IPS-11a (cell line): ENCODE data around the gene CALHM1.
"Not testable (repeated sequence)": the region's sequence is repeated elsewhere in the genome, so short reads cannot be mapped to it uniquely, and the experiment has no call there.

Experiments used
- H3K4me3 ChIP-seq: one replicate; pipeline ENCODE4 v1.5.1; 2013; ENCODE audit warnings: low read depth, low read length, control low read depth

Gene CALHM1

GRCh38 chr10:103440416-103440815 lies 18.3 kb downstream of the CALHM1 start:
- H3K4me3 ChIP-seq: no peak overlapping the region

- H3K4me3 ChIP-seq: no peak overlapping the region
These were observed 18.9 kb downstream of the CALHM1 start for GRCh38 chr10:103439776-103440175.

GRCh38 chr10:103433858-103434257 lies 24.8 kb downstream of the CALHM1 start:
- no peak overlapping the region for H3K4me3 ChIP-seq

- H3K4me3 ChIP-seq: no peak overlapping the region
These were observed 26.8 kb downstream of the CALHM1 start for GRCh38 chr10:103431902-103432301.

- no peak overlapping the region for H3K4me3 ChIP-seq
These were observed 29.1 kb downstream of the CALHM1 start for GRCh38 chr10:103429647-103430046.

- H3K4me3 ChIP-seq: no peak overlapping the region
These were observed 29.6 kb downstream of the CALHM1 start for GRCh38 chr10:103428989-103429643.

- no peak overlapping the region for H3K4me3 ChIP-seq
These were observed 30.8 kb downstream of the CALHM1 start for GRCh38 chr10:103427866-103428265.

GRCh38 chr10:103423748-103424147 lies 35.0 kb downstream of the CALHM1 start:
- no peak overlapping the region for H3K4me3 ChIP-seq

GRCh38 chr10:103419101-103419500 lies 39.6 kb downstream of the CALHM1 start:
- no peak overlapping the region for H3K4me3 ChIP-seq

- no peak overlapping the region for H3K4me3 ChIP-seq
These were observed 41.1 kb downstream of the CALHM1 start for GRCh38 chr10:103417601-103418000.

- not testable (repeated sequence) for H3K4me3 ChIP-seq
These were observed 41.6 kb downstream of the CALHM1 start for GRCh38 chr10:103417148-103417469.

- H3K4me3 ChIP-seq: no peak overlapping the region
These were observed 42.1 kb downstream of the CALHM1 start for GRCh38 chr10:103416436-103417147.

- no peak overlapping the region for H3K4me3 ChIP-seq
These were observed 43.1 kb downstream of the CALHM1 start for GRCh38 chr10:103415581-103415980.

- no peak overlapping the region for H3K4me3 ChIP-seq
These were observed 45.1 kb downstream of the CALHM1 start for GRCh38 chr10:103413564-103413963.
